Natural killer cell treated with Interleukin-12 subunit alpha and Interleukin-12 subunit beta and Interleukin-15 and Interleukin-18, amount 100 ng/mL, for 72 hours (primary cell): ENCODE results near the gene STPG3. TPM values are rescaled to one million over a fixed set of nuclear protein-coding genes. Genes with fewer than 3 reads are reported as not detected.

Experiments used
- ATAC-seq, 2 donors: fragments of 150-1000 bp; cut with Tn5 transposase in 1 of 2; sonication (Bioruptor Pico), chemical (Tn5 transposase) in 1 of 2; 2 replicates each; pipeline ENCODE4 v1.10.0; 2021
- DNase-seq: peaks from one replicate; pipeline ENCODE4 v3.0.0; 2022; ENCODE audit warnings: low spot score
- H3K27ac Mint-ChIP-seq, 2 donors: 1 replicate in 1 of 2; 2 replicates in 1 of 2; pipeline ENCODE4 v1.8.0; 2022; ENCODE audit warnings: mixed read lengths in 2 of 2, mild to moderate bottlenecking in 1 of 2, moderate library complexity in 1 of 2
- H3K27me3 Mint-ChIP-seq, 2 donors: 1 replicate in 1 of 2; 2 replicates in 1 of 2; pipeline ENCODE4 v1.8.0; 2022; ENCODE audit warnings: mixed read lengths in 2 of 2
- H3K36me3 Mint-ChIP-seq: one replicate; pipeline ENCODE4 v1.8.0; 2022; ENCODE audit warnings: mixed read lengths
- H3K4me1 Mint-ChIP-seq, 2 donors: 1 replicate in 1 of 2; 2 replicates in 1 of 2; pipeline ENCODE4 v1.8.0; 2022; ENCODE audit warnings: low read depth in 2 of 2, mixed read lengths in 2 of 2, mild to moderate bottlenecking in 1 of 2
- H3K4me3 Mint-ChIP-seq: one replicate; pipeline ENCODE4 v1.8.0; 2022; ENCODE audit warnings: mixed read lengths
- H3K9me3 Mint-ChIP-seq: 2 replicates; pipeline ENCODE4 v1.8.0; 2022; ENCODE audit warnings: mixed read lengths
- total RNA-seq, 2 donors: library from RNA; stranded (reverse); gene quantifications; one replicate each; pipeline ENCODE4 v1.2.3, GENCODE V29; 2022

Gene STPG3
- total RNA-seq, 2 donors from 2014 or later = not detected

DNA sequence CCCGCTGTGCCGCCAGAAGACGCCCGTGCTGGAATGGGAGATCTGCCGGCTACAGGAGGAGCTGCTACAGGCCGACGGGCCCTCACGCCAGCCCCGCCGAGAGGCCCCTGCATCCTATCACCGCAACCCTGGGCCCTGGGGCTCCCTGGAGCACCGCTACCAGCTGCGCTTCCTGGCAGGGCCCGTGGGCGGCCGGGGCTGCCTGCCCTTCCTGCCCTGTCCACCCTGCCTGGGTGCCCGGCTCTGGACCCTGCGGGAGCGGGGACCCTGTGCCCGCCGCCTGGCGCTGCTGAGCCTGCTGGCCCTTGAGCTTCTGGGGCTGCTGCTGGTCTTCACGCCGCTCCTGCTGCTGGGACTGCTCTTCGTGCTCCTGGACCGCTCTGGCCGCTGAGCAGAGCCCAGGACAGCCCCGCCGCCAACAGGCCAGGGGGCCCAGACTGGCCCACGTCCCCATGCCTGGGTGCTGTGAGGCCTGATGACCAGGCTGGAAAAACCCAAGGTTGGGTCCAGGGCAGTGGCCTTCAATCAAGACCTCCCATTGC lies 32.8 kb upstream of the STPG3 start:
- no peaks in the 10 kb centered on the region for H3K36me3 Mint-ChIP-seq
- H3K27ac Mint-ChIP-seq = no peak overlapping the region
- ATAC-seq (no peak), DNase-seq (no peak)
- H3K27me3 Mint-ChIP-seq = no peaks in the 10 kb centered on the region
- no peak overlapping the region for H3K4me3 Mint-ChIP-seq
- H3K9me3 Mint-ChIP-seq = no peaks in the 10 kb centered on the region
- peaks cover 0 to 3% of the 10 kb centered on the region in 2 donors for H3K4me1 Mint-ChIP-seq

DNA sequence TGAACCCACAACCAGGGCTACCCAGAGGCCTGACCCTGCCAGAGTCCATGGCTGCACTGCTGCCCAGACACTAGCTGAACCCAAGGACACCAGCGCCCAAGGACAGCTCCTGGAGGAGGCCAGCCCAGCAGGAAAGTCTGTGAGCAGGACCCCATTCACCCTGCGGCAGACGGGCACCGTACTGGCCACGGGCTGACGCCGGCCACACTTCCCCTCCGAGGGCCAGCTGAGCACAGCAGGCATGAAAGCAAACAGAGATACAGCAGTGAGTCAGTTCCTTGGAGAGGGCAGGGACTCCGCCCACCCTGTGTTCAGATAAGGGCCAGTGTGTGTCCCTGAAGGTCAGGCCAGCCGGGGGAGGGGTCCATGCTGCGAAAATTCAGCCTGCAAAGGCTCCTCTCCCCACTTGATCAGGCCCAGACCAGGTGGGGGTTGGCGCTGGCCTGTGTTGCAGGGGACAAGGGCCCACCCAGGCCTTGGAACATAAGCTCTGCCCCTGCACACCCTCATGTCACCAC lies 32.3 kb upstream of the STPG3 start:
- Mint-ChIP-seq H3K36me3 (no peaks in the 10 kb centered on the region), H3K4me3 (no peak overlapping the region), H3K4me1 (peaks cover 0 to 3% of the 10 kb centered on the region in 2 donors), H3K9me3 (no peaks in the 10 kb centered on the region), H3K27me3 (no peaks in the 10 kb centered on the region), H3K27ac (no peak overlapping the region)
- ATAC-seq = no peak
- no peak for DNase-seq

DNA sequence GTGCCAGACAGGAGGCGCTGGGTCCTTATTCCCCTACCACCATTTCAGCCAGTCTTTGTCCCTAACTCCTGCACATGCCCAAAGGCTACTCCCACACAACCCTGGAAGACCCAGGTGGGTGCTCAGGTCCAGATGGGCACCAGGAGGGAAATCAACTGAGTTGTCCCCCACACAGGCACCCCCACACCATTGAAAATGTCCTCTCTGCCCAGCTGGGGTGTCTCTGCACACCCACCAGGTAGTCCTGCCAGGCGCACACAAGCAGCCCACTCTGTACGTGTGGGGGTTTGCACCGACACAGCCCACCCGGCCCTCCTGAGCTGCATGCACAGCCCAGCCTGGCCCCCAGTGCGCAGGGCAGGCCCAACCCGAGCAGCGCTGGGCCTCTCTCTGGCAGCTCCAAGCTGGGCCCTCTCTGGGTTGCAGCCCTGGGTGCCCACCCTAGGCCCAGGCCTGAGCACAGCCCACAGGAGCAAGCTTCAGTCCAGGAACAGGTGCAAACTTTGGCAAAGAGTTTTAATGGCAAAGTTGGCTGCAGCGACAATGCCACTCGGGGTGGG lies 31.2 kb upstream of the STPG3 start:
- H3K27ac Mint-ChIP-seq = no peak overlapping the region
- H3K9me3 Mint-ChIP-seq = no peaks in the 10 kb centered on the region
- no peak overlapping the region for H3K4me3 Mint-ChIP-seq
- H3K27me3 Mint-ChIP-seq = no peaks in the 10 kb centered on the region
- H3K4me1 Mint-ChIP-seq = peaks cover 0 to 3% of the 10 kb centered on the region in 2 donors
- ATAC-seq = no peak
- H3K36me3 Mint-ChIP-seq = no peaks in the 10 kb centered on the region
- DNase-seq = no peak

DNA sequence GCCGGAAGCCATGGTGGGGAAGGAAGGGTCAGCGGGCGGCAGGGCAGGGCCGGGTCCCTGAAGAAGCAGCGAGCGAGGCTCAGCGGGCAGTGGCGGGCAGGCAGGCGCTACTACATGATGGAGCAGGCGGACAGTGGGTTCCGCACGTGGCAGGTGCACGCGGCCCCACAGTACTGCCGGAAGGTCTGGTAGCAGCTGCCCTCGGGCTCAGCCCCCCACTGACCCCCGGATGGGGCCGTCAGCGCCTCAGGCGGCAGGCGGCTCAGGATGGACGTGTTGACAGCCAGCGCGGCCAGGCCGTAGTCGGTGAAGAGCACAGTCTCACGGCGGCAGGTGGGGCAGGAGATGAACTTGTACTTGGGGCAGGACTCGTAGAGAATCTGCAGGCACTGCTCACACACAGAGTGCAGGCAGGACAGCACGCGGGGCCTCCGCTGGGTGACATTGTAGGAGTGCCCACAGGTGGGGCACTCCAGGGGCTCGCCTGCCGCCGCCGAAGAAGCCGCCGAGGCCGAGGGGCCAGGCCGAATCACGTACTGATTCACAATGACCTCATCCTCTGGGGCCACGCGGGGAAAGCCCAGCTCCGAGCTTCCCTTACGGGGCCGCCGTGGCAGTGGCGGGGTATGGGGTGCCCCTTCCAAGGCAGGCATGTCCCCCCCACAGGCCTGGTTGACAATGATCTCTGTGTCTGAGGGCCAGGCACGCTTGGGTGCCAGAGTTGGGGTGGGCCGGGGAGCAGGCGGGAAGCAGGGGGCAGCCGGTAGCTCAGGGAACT lies 30.6 kb upstream of the STPG3 start:
- no peaks in the 10 kb centered on the region for H3K27me3 Mint-ChIP-seq
- ATAC-seq (no peak), DNase-seq (no peak)
- no peaks in the 10 kb centered on the region for H3K9me3 Mint-ChIP-seq
- peaks cover 0 to 3% of the 10 kb centered on the region in 2 donors for H3K4me1 Mint-ChIP-seq
- no peak overlapping the region for H3K4me3 Mint-ChIP-seq
- no peak overlapping the region for H3K27ac Mint-ChIP-seq
- H3K36me3 Mint-ChIP-seq = no peaks in the 10 kb centered on the region

DNA sequence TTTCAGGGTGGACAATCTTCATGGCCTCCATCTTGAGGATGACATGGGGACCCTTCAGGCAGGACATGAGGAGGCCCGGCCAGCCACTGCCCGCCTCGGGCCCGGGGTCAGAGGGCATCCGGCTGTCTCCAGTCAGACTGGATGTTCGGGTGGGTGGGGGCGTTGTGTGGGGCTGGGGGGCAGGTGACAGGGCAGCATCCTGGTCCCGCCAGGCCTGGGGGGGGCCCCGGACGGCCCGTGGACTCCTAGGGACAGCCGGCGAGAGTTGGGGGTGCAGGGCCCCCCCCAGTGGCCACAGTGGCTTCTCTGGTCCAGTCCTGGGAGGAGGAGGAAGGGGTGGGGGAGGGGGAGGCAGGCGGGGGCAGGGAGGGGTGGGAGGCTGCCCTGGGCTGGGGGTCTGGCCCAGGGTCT lies 30.0 kb upstream of the STPG3 start:
- H3K4me1 Mint-ChIP-seq = peaks cover 0 to 3% of the 10 kb centered on the region in 2 donors
- H3K9me3 Mint-ChIP-seq = no peaks in the 10 kb centered on the region
- DNase-seq (no peak), ATAC-seq (no peak)
- no peaks in the 10 kb centered on the region for H3K36me3 Mint-ChIP-seq
- H3K27me3 Mint-ChIP-seq = no peaks in the 10 kb centered on the region
- no peak overlapping the region for H3K4me3 Mint-ChIP-seq
- no peak overlapping the region for H3K27ac Mint-ChIP-seq

DNA sequence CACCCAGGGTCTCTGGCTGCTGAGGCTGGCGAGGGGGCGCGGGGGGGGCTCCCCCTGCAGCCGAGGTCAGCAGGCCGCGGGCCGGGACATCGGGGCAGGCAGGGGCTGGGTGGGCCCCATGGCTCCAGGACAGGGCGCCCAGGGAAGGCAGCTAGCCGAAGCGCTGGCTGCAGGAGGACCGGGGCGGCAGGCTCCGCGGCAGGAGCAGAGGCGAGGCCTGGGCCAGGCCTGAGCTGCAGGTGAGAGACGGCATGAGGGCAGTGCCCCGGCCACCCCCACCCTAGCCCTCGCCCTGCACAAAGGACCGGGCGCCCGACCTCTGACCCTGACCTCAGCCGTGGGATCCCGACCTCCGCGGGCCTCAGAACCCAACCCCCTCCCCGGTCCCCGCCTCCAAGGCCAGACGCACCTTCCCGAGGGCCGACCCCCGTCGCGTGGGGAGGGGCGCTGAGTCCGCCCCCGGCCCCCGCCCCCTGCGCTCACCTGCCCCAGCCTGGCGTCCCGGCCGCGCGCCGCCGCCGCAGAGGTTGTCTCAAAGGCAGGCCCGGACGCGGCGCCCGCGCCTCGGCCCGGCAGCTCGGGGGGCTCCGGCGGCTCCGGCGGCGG lies 29.5 kb upstream of the STPG3 start:
- DNase-seq (no peak), ATAC-seq (no peak)
- no peak overlapping the region for H3K27ac Mint-ChIP-seq
- H3K4me1 Mint-ChIP-seq = peaks cover 0 to 3% of the 10 kb centered on the region in 2 donors
- no peaks in the 10 kb centered on the region for H3K9me3 Mint-ChIP-seq
- no peaks in the 10 kb centered on the region for H3K36me3 Mint-ChIP-seq
- no peak overlapping the region for H3K4me3 Mint-ChIP-seq
- H3K27me3 Mint-ChIP-seq = no peaks in the 10 kb centered on the region

DNA sequence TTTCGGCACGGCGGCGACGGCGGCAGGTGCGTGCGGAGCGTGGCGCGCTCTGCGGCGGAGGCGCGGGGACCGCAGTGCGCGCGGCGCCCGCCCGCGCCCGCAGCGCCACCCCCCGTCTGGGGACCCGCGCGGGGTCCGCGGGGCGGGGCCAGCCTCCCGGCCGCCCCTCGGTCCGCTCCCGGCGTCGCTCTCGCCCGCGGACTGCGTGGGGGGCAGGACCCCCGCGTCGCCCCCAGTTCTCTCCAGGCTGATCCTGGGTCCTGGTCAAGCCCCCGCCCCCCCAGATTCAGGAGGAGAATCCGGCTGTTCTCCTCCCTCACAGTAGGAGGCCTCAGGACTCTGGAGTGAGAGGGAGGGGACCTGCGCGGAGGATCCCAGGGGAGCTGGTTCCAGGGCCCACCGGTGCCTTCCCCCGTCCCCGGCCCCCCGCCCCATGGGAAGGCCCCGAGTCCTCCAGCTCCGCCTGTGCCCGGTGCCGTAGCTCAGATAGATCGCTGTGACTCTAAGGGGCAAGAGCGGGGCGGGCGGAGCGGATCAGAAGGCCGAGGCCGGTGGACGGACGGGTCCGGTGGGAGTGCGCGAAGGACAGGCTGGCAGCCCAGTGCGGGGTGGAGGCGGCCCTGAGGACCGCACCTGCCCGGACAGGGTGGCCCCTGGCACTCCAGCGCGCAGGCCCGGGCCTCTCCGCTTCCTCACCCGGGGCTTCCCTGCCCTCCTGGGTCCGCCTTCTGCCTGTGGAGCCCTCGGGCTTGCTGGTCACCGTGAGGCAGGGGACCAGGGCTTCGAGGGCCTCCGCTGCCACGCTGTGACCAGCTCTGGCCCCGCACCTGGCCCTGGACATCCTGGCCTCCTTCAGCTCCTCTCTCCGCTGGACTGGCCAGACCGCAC lies 28.7 kb upstream of the STPG3 start, which contains the start of gene RNF208:
TSS of gene RNF208 (minus strand) at position 51 of the 888 bp plus-strand sequence. CDS start 1,028 bp downstream, outside the sequence.
- ATAC-seq = no peak
- H3K27me3 Mint-ChIP-seq = peaks cover 0 to 2% of the 10 kb centered on the region in 2 donors

DNA sequence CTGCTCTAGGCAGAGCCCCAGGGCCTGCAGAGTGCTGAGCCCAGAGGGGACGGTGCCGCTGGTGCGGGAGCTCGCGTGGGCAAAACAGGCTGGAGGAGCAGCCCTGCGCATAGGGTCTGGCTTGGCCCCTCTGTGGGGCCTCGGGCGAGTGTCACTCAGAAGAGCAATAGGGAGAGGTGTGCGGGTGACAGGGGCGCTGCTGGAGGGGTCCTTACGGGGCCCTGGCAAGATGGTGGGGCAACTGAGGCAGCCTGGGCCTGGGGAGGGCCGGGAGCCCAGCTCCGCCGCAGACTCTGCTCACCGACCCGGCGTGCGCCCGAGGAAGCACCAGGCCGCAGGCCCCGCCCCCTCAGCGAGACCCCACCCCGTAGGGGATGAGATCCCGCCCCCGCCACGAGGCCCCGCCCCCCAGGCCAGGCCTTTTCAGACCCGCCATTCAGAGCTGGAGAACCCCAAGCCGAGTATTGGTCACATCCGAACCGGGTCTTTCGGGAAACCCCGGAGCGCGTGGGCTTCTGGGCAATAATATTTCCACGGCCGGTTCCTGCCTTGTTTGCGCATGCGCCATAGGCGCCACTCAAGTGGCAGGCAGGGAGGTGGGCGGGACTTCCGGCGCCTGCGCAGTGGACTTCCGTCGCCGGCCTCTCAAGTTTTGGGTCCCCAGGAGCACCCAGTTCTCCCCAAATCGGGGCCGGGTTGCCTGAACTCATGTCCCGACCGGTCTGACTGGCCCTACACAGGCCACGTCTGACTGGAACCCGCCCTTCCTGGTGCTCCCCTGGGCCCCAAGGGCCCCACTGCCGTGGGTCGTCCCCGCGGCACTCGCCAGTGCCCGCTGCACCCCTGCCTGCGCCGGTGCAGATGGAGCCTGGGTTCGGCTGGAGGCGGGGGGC lies 27.8 kb upstream of the STPG3 start:
- peak overlapping the region; percentile 75 for H3K4me3 Mint-ChIP-seq
- H3K4me1 Mint-ChIP-seq = peaks cover 5 to 6% of the 10 kb centered on the region in 2 donors
- peak; percentile 96 to 97 for ATAC-seq
- H3K27me3 Mint-ChIP-seq = peaks cover 3 to 7% of the 10 kb centered on the region in 2 donors
- no peaks in the 10 kb centered on the region for H3K36me3 Mint-ChIP-seq
- peak overlapping the region; percentile 21 to 71 for H3K27ac Mint-ChIP-seq
- peak; percentile 99 for DNase-seq
- no peaks in the 10 kb centered on the region for H3K9me3 Mint-ChIP-seq

More for the DNA sequence above, 28.7 kb upstream of the STPG3 start, which contains the start of gene RNF208:
- DNase-seq = no peak
- Mint-ChIP-seq H3K4me1 (peaks cover under 1 to 3% of the 10 kb centered on the region in 2 donors), H3K36me3 (no peaks in the 10 kb centered on the region), H3K9me3 (no peaks in the 10 kb centered on the region), H3K4me3 (peak within 1 kb of the TSS; percentile 75), H3K27ac (peak within 1 kb of the TSS; percentile 21 to 71)

DNA sequence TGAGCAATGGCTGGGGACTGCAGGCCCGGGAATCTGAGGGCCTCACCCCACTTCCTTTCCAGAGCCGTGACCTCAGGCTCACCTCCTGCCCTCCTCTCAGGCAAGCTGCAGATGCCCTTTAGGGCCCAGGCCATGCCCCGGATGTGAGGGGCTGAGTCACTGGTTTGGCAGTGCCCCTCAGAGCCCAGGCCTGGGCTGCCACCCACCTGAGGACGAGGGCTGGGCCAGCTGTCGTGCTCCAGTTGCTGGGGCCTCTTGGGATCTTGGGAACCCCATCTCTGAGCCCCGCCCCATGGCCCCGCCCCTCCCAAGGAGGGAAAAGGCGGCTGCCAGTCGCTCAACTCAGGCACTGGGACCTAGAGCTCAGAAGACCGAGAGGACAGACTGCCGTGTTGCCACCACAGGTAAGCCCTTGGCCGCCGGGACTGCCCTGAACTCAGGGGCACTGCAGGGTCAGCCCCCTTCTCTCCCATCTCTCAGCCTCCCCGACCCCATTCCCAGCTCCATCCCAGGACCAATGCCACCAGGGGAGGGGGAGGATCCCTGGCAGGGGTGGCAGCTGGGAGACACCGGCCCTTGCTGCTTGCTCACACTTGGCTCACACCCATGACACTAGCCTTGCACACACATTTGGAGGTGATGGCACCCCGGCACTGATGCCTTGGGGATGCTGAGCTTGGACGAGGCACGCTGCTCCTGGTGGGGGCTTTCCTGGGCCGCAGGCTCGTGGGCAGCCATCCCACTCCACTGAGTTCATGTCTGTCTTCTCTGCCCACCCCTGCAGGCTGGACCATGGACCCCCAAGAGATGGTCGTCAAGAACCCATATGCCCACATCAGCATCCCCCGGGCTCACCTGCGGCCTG lies 26.0 kb upstream of the STPG3 start, which contains the start of gene CYSRT1:
TSS of gene CYSRT1 (plus strand) at position 345 of the 865 bp plus-strand sequence. CDS start at position 793, 448 bp downstream.
- no peak for DNase-seq
- no peak for ATAC-seq
- Mint-ChIP-seq H3K27ac (no peak within 1 kb of the TSS), H3K4me3 (peak within 1 kb of the TSS; percentile 75), H3K4me1 (peaks cover 5 to 6% of the 10 kb centered on the region in 2 donors), H3K27me3 (peaks cover 3 to 7% of the 10 kb centered on the region in 2 donors), H3K36me3 (no peaks in the 10 kb centered on the region), H3K9me3 (no peaks in the 10 kb centered on the region)

DNA sequence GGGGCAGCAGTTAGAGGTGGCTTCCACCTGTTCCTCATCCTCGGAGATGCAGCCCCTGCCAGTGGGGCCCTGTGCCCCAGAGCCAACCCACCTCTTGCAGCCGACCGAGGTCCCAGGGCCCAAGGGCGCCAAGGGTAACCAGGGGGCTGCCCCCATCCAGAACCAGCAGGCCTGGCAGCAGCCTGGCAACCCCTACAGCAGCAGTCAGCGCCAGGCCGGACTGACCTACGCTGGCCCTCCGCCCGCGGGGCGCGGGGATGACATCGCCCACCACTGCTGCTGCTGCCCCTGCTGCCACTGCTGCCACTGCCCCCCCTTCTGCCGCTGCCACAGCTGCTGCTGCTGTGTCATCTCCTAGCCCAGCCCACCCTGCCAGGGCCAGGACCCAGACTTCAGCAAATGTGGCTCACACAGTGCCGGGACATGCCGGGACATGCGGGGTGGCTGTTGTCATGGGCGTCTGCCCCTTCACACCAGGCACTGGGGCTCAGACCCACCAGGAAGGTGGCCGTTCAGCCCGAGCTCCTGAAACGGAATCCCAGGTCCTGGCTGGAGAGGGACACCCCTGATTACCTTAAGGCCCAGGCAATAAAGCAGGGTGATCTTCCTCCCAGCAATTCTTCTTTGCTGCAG lies 25.3 kb upstream of the STPG3 start:
- Mint-ChIP-seq H3K27ac (no peak overlapping the region), H3K4me1 (peaks cover 5 to 6% of the 10 kb centered on the region in 2 donors), H3K9me3 (no peaks in the 10 kb centered on the region), H3K27me3 (peaks cover 3 to 7% of the 10 kb centered on the region in 2 donors), H3K36me3 (no peaks in the 10 kb centered on the region), H3K4me3 (no peak overlapping the region)
- DNase-seq = no peak
- ATAC-seq = no peak

DNA sequence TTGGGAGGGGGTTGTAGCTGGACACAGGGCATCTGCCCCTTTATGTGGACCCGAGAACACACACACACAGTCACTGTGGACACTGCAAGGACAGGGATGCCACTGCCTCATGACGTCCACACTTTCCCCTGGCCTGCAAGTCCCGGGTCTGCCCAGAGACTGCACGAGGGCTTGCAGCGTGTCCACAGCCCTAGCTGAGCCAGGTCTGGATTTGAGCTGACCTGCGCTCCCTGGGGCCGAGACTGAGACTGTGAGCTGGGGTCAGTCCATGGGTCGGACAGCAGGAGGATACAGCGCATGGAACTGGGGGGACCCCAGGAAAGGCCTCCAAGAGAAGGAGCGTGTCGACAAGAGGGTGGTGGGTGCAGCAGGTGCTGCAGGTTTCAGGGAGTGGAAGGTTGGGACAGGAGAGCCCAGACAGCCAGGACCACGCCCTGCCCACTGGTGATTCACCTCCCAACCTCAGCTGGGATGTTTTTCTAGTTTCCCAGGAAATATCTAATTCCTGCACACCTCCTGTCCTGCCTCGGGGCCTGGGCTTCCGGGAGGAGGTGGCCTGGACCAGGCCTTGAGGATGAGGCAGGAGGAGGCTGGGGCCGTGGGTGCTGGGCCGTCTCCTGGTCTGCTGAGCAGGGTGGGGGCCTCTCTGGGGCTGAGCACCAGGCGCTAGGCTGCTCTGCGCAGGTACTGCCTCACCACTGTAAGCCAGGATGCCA lies 24.6 kb upstream of the STPG3 start:
- Mint-ChIP-seq H3K27ac (no peak overlapping the region), H3K4me1 (peaks cover 5 to 6% of the 10 kb centered on the region in 2 donors), H3K4me3 (no peak overlapping the region), H3K36me3 (no peaks in the 10 kb centered on the region), H3K27me3 (peaks cover 3 to 7% of the 10 kb centered on the region in 2 donors), H3K9me3 (no peaks in the 10 kb centered on the region)
- ATAC-seq = no peak
- DNase-seq = no peak
